ENCODE data around the gene PRSS56. TPM values are rescaled to one million over a fixed set of nuclear protein-coding genes. Genes with fewer than 3 reads are reported as not detected.

The PRSS56 gene
- polyA plus RNA-seq, 1 donor (not counting 4 experiments of a cell fraction or from before 2014, with no cell fraction given) = not detected

GRCh38 chr2:232521959-232522622, 1.9 kb downstream of the PRSS56 start:
- TF ChIP-seq EZH2 (IDR thresholded peaks at IDR 0.05; ENCODE audit: low read length) (no peak), CTCF (optimal IDR thresholded peaks at IDR 0.05 in 1 of 3, IDR thresholded peaks at IDR 0.05 in 1 of 3, conservative IDR thresholded peaks at IDR 0.05 in 1 of 3; ENCODE audit: extremely low read depth in 1 of 3, insufficient read depth in 2 of 3, low read length in 3 of 3) (peak in 2 of 3 experiments; percentile 65 to 73)
- Histone ChIP-seq H3K9me3 (ENCODE audit: control insufficient read depth, low read depth, low read length) (no peaks in the 10 kb centered on the region), H3K27ac (ENCODE audit: control insufficient read depth, insufficient read depth, low read length) (no peak overlapping the region), H4K20me1 (ENCODE audit: control insufficient read depth, extremely low read depth, insufficient read depth, low read length) (no peaks in the 10 kb centered on the region), H3K36me3 (ENCODE audit: control insufficient read depth in 2 of 2, extremely low read depth in 1 of 2, insufficient read depth in 2 of 2, low read length in 2 of 2) (no peaks in the 10 kb centered on the region), H3K79me2 (ENCODE audit: control insufficient read depth, insufficient read depth, low read length) (no peaks in the 10 kb centered on the region), H3K27me3 (ENCODE audit: control insufficient read depth, extremely low read depth, insufficient read depth, low read length) (peaks cover 49% of the 10 kb centered on the region), H3K4me1 (ENCODE audit: control insufficient read depth, extremely low read depth, insufficient read depth, low read length) (no peaks in the 10 kb centered on the region), H3K4me2 (ENCODE audit: control insufficient read depth, extremely low read depth, insufficient read depth, low read depth, low read length) (no peak overlapping the region), H3K9me1 (ENCODE audit: control insufficient read depth, extremely low read depth, insufficient read depth, low read length) (no peaks in the 10 kb centered on the region), H3K4me3 (ENCODE audit: control insufficient read depth in 2 of 3, extremely low read depth in 1 of 3, insufficient read depth in 2 of 3, low read depth in 1 of 3, low read length in 3 of 3) (no peak overlapping the region), H2AFZ (ENCODE audit: control insufficient read depth, low read length) (no peak overlapping the region), H3K9ac (ENCODE audit: control insufficient read depth, extremely low read depth, insufficient read depth, low read length) (no peak overlapping the region)
- dilution Hi-C loops (cut with MboI; ENCODE audit: extremely low pct_ligation_motif_present, low sequenced_read_pairs) = no loop called here
- FAIRE-seq = no peak
- DNase-seq (ENCODE audit: low read depth, low spot score) = no peak

DNA sequence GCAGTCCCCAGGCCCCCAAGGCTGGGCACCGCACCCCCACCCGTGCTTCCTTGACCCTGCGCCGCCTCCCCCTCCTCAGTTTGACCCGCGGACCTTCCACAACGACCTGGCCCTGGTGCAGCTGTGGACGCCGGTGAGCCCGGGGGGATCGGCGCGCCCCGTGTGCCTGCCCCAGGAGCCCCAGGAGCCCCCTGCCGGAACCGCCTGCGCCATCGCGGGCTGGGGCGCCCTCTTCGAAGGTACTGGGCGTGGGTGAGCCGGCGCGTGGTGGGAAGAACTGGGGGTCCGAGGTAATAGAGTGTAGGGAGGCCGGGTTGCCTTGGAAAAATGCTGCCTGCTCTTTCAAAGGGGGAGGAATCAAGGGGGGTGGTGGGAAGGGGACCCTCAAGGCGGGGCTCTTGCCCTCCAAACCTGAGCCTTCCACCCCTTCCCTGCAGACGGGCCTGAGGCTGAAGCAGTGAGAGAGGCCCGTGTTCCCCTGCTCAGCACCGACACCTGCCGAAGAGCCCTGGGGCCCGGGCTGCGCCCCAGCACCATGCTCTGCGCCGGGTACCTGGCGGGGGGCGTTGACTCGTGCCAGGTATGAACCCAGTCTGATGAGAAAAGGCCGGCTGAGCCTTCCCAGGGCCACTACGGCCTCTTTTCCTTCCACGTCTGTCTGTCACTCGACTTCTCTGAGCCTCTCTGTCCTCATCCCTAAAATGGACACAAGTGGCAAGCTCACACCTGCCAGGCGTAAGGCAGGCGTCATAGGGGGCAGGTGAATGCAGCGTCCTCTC, 2.6 kb downstream of the PRSS56 start:
- Histone ChIP-seq H3K27me3 (ENCODE audit: control insufficient read depth, extremely low read depth, insufficient read depth, low read length) (peaks cover 49% of the 10 kb centered on the region), H3K9me1 (ENCODE audit: control insufficient read depth, extremely low read depth, insufficient read depth, low read length) (no peaks in the 10 kb centered on the region), H3K4me1 (ENCODE audit: control insufficient read depth, extremely low read depth, insufficient read depth, low read length) (no peaks in the 10 kb centered on the region), H2AFZ (ENCODE audit: control insufficient read depth, low read length) (no peak overlapping the region), H3K9me3 (ENCODE audit: control insufficient read depth, low read depth, low read length) (no peaks in the 10 kb centered on the region), H3K9ac (ENCODE audit: control insufficient read depth, extremely low read depth, insufficient read depth, low read length) (no peak overlapping the region), H3K4me2 (ENCODE audit: control insufficient read depth, extremely low read depth, insufficient read depth, low read depth, low read length) (no peak overlapping the region), H3K36me3 (ENCODE audit: control insufficient read depth in 2 of 2, extremely low read depth in 1 of 2, insufficient read depth in 2 of 2, low read length in 2 of 2) (no peaks in the 10 kb centered on the region), H3K4me3 (ENCODE audit: control insufficient read depth in 2 of 3, extremely low read depth in 1 of 3, insufficient read depth in 2 of 3, low read depth in 1 of 3, low read length in 3 of 3) (no peak overlapping the region), H3K27ac (ENCODE audit: control insufficient read depth, insufficient read depth, low read length) (no peak overlapping the region), H4K20me1 (ENCODE audit: control insufficient read depth, extremely low read depth, insufficient read depth, low read length) (no peaks in the 10 kb centered on the region), H3K79me2 (ENCODE audit: control insufficient read depth, insufficient read depth, low read length) (no peaks in the 10 kb centered on the region)
- no peak for TF ChIP-seq CTCF (optimal IDR thresholded peaks at IDR 0.05 in 1 of 3, IDR thresholded peaks at IDR 0.05 in 1 of 3, conservative IDR thresholded peaks at IDR 0.05 in 1 of 3; ENCODE audit: extremely low read depth in 1 of 3, insufficient read depth in 2 of 3, low read length in 3 of 3)
- TF ChIP-seq EZH2 (IDR thresholded peaks at IDR 0.05; ENCODE audit: low read length) = peak; percentile 71
- FAIRE-seq = no peak
- DNase-seq (ENCODE audit: low read depth, low spot score) = no peak
- dilution Hi-C loops (cut with MboI; ENCODE audit: extremely low pct_ligation_motif_present, low sequenced_read_pairs) = no loop called here
